K562 (cell line): ENCODE data around the gene ANO6.

Experiments used
- ATF7 ChIP-seq: fragments of 450-650 bp; IDR thresholded peaks from 2 replicates; pipeline ENCODE4 v1.7.1; 2014; ENCODE audit warnings: mild to moderate bottlenecking, moderate library complexity
- CTCF ChIP-seq, 3 experiments: IDR thresholded peaks in 2 of 3; conservative IDR thresholded peaks in 1 of 3; 2 replicates each; pipeline ENCODE4 v1.5.1; 2011 to 2012; ENCODE audit warnings: low read length in 3 of 3, mild to moderate bottlenecking in 3 of 3, control low read depth in 2 of 3, improper control_type of control experiment in 1 of 3, inconsistent platforms in 1 of 3, low read depth in 1 of 3, mixed read lengths in 1 of 3, moderate library complexity in 1 of 3; ENCODE audit not compliant: insufficient read depth in 2 of 3
- KAT2B ChIP-seq: IDR thresholded peaks from one replicate; pipeline ENCODE4 v1.6.1; 2012; ENCODE audit warnings: low read depth, mild to moderate bottlenecking, control low read depth, inconsistent platforms, low read length, moderate library complexity
- RAD21 ChIP-seq, 2 experiments: fragments of 250-450 bp in 1 of 2; fragments of 450-650 bp in 1 of 2; sonication (Bioruptor Pico) in 1 of 2; formaldehyde crosslinking in 1 of 2; IDR thresholded peaks in 1 of 2; conservative IDR thresholded peaks in 1 of 2; 2 replicates each; pipeline versions ENCODE4 v1.4.0 to v1.8.0; 2020 to 2022; ENCODE audit warnings: mild to moderate bottlenecking in 2 of 2, moderate library complexity in 1 of 2
- SIX5 ChIP-seq, 2 experiments: IDR thresholded peaks; 2 replicates each; pipeline ENCODE4 v1.6.1; 2011; ENCODE audit warnings: low read length in 2 of 2, borderline replicate concordance in 1 of 2, low read depth in 1 of 2, mild to moderate bottlenecking in 1 of 2, moderate library complexity in 1 of 2; ENCODE audit not compliant: insufficient read depth in 1 of 2
- SP1 ChIP-seq: sonication (generic); formaldehyde crosslinking; IDR thresholded peaks from 2 replicates; pipeline ENCODE4 v1.8.1; 2022; ENCODE audit warnings: mild to moderate bottlenecking, missing genetic modification reagents
- TAF1 ChIP-seq: IDR thresholded peaks from 2 replicates; pipeline ENCODE4 v1.6.1; 2011; ENCODE audit warnings: mild to moderate bottlenecking, low read length, moderate library complexity; ENCODE audit not compliant: insufficient read depth, control insufficient read depth, severe bottlenecking; ENCODE audit errors: extremely low read depth
- USF1 ChIP-seq: sonication (generic); formaldehyde crosslinking; IDR thresholded peaks from 2 replicates; pipeline ENCODE4 v1.9.0; 2022; ENCODE audit warnings: mild to moderate bottlenecking, missing genetic modification reagents
- ZBTB17 ChIP-seq: fragments of 450-650 bp; formaldehyde crosslinking; IDR thresholded peaks from 2 replicates; pipeline ENCODE4 v1.4.0; 2020; ENCODE audit warnings: mild to moderate bottlenecking
- ZNF444 ChIP-seq: fragments of 250-450 bp; sonication (Bioruptor Pico); IDR thresholded peaks from 2 replicates; pipeline ENCODE4 v1.4.0; 2020; ENCODE audit warnings: mild to moderate bottlenecking, moderate library complexity
- ZNF512 ChIP-seq: IDR thresholded peaks from 2 replicates; pipeline ENCODE4 v1.6.1; 2016; ENCODE audit warnings: missing genetic modification characterization, missing compliant biosample characterization
- TF ChIP-seq, protein P1 (sequence below), 2 experiments: fragments of 450-650 bp; conservative IDR thresholded peaks; 2 replicates each; pipeline ENCODE4 v1.6.1; 2017; ENCODE audit warnings: mild to moderate bottlenecking in 2 of 2, moderate library complexity in 2 of 2

DNA sequence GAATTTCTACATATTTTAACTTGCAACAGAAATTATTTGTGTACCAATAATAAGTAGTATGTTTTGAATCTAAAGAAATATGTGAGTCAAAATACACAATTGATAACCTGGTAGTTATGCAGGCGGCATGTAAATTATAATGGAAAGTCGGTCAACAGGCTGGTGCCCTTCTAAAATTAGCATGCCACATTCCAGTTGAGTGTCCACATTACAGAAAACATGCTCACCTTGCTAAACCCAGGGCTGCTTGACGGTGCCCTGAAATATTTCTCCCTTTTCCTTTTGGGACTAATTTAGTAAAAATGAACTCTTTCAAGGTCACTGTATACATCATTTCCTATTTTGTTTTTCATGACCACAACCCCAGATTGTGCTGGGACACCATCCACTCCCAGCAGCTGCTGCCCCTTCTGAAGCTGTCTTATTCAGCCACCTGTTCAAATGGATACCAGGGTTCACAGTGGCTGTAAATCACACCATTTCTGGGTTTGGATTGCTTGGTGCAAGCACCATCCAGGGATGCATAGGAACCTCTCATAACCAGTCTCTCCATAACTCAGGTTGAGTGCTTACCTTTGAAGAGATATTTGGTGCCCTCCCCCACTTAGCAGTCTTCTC, 110.6 kb downstream of the ANO6 start:
- TF ChIP-seq ZNF512 (tag) (no peak), SIX5 (IDR thresholded peaks at IDR 0.05; ENCODE audit: borderline replicate concordance in 1 of 2, insufficient read depth in 1 of 2, low read depth in 1 of 2, low read length in 2 of 2) (no peak), CTCF (IDR thresholded peaks at IDR 0.05 in 2 of 3, conservative IDR thresholded peaks at IDR 0.05 in 1 of 3; ENCODE audit: insufficient read depth in 2 of 3, low read depth in 1 of 3, low read length in 3 of 3) (no peak), ZNF444 (CRISPR knock-in tag) (no peak), TAF1 (no peak), USF1 (no peak), ZBTB17 (CRISPR knock-in tag) (no peak), SP1 (CRISPR knock-in tag) (no peak), ATF7 (no peak), RAD21 (CRISPR knock-in tag; conservative IDR thresholded peaks at IDR 0.05 in 1 of 2, IDR thresholded peaks at IDR 0.05 in 1 of 2) (no peak), KAT2B (no peak)
- TF ChIP-seq, protein P1, sequence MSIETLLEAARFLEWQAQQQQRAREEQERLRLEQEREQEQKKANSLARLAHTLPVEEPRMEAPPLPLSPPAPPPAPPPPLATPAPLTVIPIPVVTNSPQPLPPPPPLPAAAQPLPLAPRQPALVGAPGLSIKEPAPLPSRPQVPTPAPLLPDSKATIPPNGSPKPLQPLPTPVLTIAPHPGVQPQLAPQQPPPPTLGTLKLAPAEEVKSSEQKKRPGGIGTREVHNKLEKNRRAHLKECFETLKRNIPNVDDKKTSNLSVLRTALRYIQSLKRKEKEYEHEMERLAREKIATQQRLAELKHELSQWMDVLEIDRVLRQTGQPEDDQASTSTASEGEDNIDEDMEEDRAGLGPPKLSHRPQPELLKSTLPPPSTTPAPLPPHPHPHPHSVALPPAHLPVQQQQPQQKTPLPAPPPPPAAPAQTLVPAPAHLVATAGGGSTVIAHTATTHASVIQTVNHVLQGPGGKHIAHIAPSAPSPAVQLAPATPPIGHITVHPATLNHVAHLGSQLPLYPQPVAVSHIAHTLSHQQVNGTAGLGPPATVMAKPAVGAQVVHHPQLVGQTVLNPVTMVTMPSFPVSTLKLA (conservative IDR thresholded peaks at IDR 0.05): no peak
